ENCODE results near the gene HPDL.
"Not testable (repeated sequence)": the region's sequence is repeated elsewhere in the genome, so short reads cannot be mapped to it uniquely, and the experiment has no call there.

HPDL gene

DNA sequence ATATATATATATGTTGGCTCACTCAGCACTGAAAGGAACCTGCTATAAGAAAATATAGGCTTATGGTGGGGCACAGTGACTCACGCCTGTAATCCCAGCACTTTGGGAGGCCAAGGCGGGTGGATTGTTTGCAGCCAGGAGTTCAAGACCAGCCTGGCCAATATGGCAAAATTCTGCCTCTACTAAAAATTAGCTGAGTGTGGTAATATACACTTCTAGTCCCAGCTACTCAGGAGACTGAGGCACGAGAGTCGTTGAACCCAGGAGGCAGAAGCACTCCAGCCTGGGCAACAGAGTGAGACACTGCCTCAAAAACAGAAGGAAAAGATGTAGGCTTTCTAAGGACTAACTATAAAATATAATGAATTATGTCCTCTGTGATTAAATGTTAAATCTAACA is 28.1 kb downstream of the HPDL start:
- no peak for DNase-seq

- DNase-seq = no peak
Measured at GRCh38 chr1:45355683-45356082, 29.0 kb downstream of the HPDL start.

GRCh38 chr1:45356186-45356585 is 29.5 kb downstream of the HPDL start:
- peak; percentile 2 for DNase-seq

DNA sequence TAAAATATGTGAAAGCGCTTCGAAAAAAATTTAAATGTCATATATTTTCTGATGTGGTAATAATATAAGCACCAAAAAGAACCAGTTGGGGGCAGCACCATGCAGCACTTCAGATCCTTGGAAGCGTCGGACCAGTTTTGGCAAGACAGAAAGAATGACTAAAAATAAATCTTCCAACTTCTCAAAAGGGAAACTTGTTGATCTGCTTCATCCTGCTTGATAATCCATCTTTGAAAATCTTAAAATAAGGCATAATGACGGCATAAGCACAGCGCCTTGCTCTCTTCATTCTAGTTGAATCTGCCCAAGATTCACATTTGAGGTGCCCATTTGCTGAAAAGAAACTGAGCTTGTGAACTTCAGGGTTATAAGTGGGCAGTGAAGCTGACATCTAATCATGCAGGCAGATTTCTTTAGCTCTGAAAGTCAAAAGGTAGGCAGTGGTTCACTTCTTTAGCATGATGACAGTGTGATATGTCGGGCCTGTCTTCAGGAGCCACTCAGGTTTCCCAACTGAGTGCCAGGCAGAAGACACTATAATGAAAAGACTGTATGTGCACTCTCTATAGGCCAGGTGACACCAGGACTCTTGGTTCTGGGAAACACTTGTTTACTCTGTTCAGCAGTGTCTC is 33.3 kb downstream of the HPDL start:
- peak; percentile 53 for DNase-seq

DNA sequence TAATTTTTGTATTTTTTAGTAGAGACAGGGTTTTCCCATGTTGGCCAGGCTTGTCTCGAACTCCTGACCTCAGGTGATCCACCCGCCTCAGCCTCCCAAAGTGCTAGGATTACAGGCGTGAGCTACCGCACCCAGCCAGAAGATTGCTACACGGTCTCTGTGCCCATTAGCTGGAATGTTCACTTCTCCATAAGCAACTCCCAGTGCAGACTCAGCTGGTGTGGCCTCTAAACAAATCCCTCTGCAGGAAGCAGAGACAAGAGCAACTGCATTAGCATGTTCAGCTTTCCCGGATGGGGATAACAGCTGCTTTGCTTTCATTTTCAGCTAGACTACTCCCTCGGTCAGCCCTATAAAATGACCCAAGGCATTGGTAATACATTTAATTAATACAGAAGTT is 34.3 kb downstream of the HPDL start:
- DNase-seq = not testable (repeated sequence)

GRCh38 chr1:45364294-45364693 is 37.6 kb downstream of the HPDL start:
- no peak for DNase-seq

GRCh38 chr1:45365051-45365450 is 38.4 kb downstream of the HPDL start:
- no peak for DNase-seq

DNA sequence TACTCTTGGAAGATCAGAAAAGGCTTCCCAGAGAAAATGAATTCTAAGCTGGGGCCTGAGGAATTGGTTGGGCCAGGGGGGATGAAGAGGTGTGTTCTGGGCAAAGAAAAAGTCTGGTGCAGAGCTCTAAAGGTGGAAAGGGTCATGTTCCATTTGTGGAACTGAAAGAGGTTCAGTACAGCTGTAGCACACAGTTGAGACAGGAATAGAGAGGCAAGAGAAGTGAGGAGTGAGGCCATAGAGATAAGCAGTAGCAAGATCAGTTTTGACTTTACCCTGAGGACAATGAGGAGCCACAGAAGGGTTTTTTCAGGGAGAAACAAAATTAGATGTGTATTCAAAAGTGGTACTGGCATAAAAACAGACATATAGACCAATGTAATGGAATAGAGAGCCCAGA is 43.9 kb downstream of the HPDL start:
- DNase-seq = no peak

DNA sequence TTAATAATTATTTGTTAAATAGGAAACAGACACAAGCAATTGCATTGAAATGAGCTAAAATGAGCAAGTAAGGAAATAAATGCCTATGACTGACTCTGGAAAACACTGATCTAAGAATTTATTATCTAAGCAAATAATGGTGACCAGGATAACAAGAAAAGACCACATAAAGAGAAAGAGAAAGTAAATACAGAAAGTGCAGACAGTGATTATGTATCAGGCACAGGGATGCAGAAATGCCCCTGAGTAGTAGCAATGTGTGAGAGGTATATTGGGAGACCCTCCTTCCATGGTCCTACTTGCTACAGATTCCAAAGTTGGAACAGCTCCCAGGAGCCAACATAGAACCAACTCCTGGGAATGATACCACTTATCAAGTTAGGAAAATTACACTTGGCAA is 46.9 kb downstream of the HPDL start:
- no peak for DNase-seq

- DNase-seq = peak; percentile 2
Measured at GRCh38 chr1:45375104-45376090, 48.7 kb downstream of the HPDL start.

GRCh38 chr1:45378184-45378583 is 51.5 kb downstream of the HPDL start:
- DNase-seq = no peak

Data from NCI-H69 (cell line).